Mesodermal cell (in vitro differentiated cells): Measurements from ENCODE around the gene OR10D3.

Experiments used
- H3K27ac ChIP-seq: 2 replicates; pipeline ENCODE4 v1.7.0; 2013; ENCODE audit warnings: mild to moderate bottlenecking, low read depth, low read length, moderate library complexity; ENCODE audit not compliant: severe bottlenecking
- H3K36me3 ChIP-seq: 2 replicates; pipeline ENCODE4 v1.7.1; 2013; ENCODE audit warnings: mild to moderate bottlenecking, low read length, moderate library complexity; ENCODE audit not compliant: control insufficient read depth, insufficient read depth
- H3K4me1 ChIP-seq: one replicate; pipeline ENCODE4 v1.7.1; 2013; ENCODE audit warnings: mild to moderate bottlenecking, low read length; ENCODE audit not compliant: insufficient read depth, control insufficient read depth, poor library complexity, severe bottlenecking
- H3K4me3 ChIP-seq: 2 replicates; pipeline ENCODE4 v1.7.0; 2013; ENCODE audit warnings: low read length, control low read depth, mild to moderate bottlenecking; ENCODE audit not compliant: insufficient read depth, poor library complexity, severe bottlenecking; ENCODE audit errors: extremely low read depth
- H3K9me3 ChIP-seq: 2 replicates; pipeline ENCODE4 v1.7.1; 2013; ENCODE audit warnings: mild to moderate bottlenecking, low read length, moderate library complexity; ENCODE audit not compliant: control insufficient read depth
- WGBS, 2 experiments: methylation state at CpG; one replicate each; pipeline ENCODE4 v1.1.5; 2013; ENCODE audit warnings: missing lambda C conversion rate in 2 of 2; ENCODE audit not compliant: insufficient coverage in 2 of 2; 5-methylcytosine and 5-hydroxymethylcytosine counted together

Gene OR10D3

DNA sequence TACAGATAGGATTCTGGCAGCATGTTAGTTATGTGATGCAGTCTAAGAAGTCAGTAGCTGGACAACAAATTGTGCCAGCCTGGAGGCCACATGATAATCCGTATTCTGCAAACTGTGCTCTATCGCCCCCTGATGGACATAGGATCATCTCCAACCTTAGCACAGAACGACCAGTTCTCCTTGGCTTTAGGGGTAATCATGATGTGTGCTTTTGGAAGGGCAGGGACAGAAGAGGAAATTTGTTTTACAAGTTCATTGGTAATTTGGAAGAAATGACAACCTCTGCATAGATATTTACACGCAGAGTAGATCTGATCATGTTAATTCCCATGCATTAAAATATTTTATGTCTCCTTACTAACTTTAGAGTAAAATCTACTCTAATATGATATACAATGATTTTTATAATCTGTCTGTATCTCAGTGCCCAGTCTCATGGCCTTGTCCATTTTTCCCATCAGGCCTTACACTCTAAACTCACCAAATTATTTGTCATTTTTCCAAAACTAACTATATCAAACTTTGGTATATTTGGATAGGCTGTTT, 12.1 kb downstream of the OR10D3 start:
- H3K36me3 ChIP-seq = no peaks in the 10 kb centered on the region
- peaks cover 7% of the 10 kb centered on the region for H3K4me1 ChIP-seq
- no peak overlapping the region for H3K27ac ChIP-seq
- WGBS, 2 experiments = 33 to 38% methylated on average over 1 to 3 of the region's 4 CpGs
- no peak overlapping the region for H3K4me3 ChIP-seq
- H3K9me3 ChIP-seq = no peaks in the 10 kb centered on the region

DNA sequence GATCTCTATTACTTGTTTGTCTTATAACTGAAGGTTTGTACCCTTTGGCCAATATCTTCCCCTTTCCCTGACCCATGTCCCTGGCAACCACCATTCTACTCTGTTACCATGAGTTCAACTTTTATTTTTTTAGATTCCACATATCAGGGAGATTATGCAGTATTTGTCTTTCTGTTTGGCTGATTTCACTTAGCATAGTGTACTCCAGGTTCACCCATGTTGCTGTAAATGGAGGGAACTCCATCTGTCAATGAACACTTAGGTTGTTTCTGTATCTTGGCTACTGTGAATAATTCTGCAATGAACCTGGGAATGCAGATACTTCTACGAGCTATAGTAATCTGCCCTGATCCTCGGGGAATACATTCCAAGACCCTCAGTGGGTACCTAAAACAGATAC, 14.9 kb downstream of the OR10D3 start:
- Histone ChIP-seq H3K9me3 (no peaks in the 10 kb centered on the region), H3K27ac (no peak overlapping the region), H3K4me1 (no peaks in the 10 kb centered on the region), H3K4me3 (no peak overlapping the region), H3K36me3 (no peaks in the 10 kb centered on the region)
- WGBS, 2 experiments = 100% methylated on average over 2 of the region's 2 CpGs; no CpG with 5 or more reads in 1 of the 2 experiments

DNA sequence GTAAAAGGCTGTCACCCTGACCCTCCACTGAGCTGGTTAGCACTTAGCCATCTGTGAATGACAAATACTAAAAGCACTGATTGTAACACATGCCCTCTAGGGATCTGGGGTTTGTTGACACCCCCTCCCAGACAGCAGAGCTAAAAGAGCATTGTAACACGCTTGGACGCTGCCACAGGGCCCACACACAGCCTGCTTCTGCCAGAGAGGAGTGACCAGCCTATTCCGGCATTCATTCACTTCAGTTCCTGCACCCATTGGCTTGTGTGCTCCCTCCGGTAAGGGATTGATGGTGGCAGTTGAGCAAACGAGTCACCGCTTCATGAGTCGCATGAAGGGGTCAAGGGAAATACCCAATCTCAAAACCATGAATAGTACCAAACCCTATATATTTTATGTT, 15.8 kb downstream of the OR10D3 start:
- Histone ChIP-seq H3K27ac (no peak overlapping the region), H3K4me3 (no peak overlapping the region), H3K4me1 (no peaks in the 10 kb centered on the region), H3K36me3 (no peaks in the 10 kb centered on the region), H3K9me3 (no peaks in the 10 kb centered on the region)
- WGBS, 2 experiments = 86 to 89% methylated on average over 2 to 3 of the region's 7 CpGs

DNA sequence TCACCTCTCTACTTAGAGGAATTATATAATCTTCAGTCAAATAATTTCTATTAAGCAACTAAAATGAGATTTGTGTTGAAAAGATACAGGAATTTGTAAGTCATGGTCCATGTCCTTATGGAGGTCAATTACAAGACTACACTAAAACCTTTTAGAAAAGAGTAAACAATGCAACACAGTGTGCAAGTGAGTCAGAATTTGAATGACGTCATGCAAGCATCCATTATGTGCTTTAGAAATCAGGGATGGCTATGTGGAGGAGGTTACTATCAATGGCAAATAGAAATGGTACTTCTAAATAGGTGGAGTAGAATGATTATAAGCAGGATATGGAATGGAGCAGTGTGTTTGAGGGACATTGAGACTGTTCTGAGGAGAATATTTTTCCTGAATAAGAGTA, 16.6 kb downstream of the OR10D3 start:
- Histone ChIP-seq H3K27ac (no peak overlapping the region), H3K4me1 (no peaks in the 10 kb centered on the region), H3K9me3 (no peaks in the 10 kb centered on the region), H3K36me3 (no peaks in the 10 kb centered on the region), H3K4me3 (no peak overlapping the region)
- WGBS, 2 experiments = 60 to 100% methylated on average over 1 of the region's 1 CpG

DNA sequence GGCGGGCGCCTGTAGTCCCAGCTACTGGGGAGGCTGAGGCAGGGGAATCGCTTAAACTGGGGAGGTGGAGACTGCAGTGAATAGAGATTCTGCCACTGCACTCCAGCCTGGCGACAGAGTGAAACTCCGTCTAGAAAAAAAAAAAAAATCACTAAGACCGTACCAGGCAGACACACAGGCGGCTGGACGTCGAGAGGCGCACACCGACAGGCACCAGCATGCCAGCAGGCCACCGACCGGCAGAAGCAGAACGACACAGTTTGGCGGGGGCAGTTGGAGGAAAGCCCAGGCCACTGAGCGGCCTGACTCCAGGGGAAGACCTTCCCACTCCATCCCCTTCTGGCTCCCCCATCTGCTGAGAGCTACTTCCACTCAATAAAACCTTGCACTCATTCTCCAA, 17.5 kb downstream of the OR10D3 start:
- no peak overlapping the region for H3K27ac ChIP-seq

DNA sequence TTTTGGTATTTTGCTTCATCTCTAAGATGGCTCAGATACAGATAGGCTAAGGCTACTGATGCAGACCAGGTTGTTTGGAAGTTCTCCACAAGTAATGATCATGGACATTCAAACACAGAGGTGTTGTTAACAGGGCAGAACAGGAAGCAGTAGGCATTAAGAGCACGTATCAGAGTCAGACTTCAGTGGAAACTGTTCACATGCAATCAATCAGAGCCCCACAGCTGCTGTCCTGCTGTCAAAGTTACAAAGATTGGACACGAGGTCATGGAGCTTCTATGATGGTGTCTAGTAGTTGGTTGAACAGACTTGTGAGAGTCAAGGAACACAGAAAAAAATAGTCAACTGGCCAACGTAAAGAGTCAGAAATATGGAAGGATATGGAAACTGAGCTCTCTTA, 19.8 kb downstream of the OR10D3 start:
- H3K27ac ChIP-seq = no peak overlapping the region
- H3K4me3 ChIP-seq = no peak overlapping the region
- no peaks in the 10 kb centered on the region for H3K36me3 ChIP-seq
- H3K9me3 ChIP-seq = no peaks in the 10 kb centered on the region
- H3K4me1 ChIP-seq = no peaks in the 10 kb centered on the region
- 75 to 83% methylated on average over 3 of the region's 3 CpGs for WGBS, 2 experiments

More for the DNA sequence above, 17.5 kb downstream of the OR10D3 start:
- Histone ChIP-seq H3K36me3 (no peaks in the 10 kb centered on the region), H3K4me3 (no peak overlapping the region), H3K4me1 (no peaks in the 10 kb centered on the region), H3K9me3 (no peaks in the 10 kb centered on the region)
- 94 to 100% methylated on average over 5 to 12 of the region's 16 CpGs for WGBS, 2 experiments

DNA sequence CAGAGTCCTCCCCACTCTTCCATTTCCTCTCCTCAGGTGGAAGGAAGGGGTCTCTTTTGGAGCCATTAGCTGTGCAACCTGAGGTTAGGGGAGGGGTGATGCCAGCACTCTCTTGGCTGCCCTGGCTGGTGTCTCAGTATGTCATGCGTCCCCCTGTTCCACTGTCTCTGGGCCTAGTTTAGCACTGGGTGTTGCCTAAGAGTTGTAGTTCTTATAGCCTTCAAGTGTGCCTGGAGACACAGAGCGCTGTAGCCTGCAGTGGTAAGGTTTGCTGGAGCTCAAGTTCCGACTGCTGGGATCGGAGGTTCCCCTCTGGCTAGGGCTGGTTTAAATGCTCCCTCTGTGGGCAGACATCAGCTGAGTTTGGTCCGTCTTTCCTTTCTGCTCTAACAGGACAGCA, 20.9 kb downstream of the OR10D3 start:
- 94 to 96% methylated on average over 4 to 5 of the region's 5 CpGs for WGBS, 2 experiments
- Histone ChIP-seq H3K36me3 (no peaks in the 10 kb centered on the region), H3K27ac (no peak overlapping the region), H3K4me1 (no peaks in the 10 kb centered on the region), H3K4me3 (no peak overlapping the region), H3K9me3 (no peaks in the 10 kb centered on the region)

DNA sequence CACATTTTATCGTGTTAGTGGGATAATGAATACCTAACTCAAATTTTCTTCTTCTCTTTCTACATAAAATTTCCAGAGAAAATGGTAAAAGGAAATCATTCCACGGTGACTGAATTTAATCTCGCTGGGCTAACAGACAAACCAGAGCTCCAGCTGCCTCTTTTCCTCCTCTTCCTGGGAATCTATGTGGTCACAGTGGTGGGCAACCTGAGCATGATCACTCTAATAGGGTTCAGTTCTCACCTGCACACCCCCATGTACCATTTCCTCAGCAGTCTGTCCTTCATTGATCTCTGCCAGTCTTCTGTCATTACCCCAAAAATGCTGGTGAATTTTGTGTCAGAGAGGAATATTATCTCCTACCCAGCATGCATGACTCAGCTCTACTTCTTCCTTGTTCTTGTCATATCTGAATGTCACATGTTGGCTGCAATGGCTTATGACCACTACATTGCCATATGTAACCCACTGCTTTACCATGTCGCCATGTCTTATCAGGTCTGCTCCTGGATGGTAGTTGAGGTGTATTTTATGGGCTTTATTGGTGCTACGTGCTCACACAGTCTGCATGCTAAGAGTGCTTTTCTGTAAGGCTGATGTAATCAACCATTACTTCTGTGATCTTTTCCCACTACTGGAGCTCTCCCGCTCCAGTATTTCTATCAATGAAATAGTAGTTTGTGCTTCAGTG, 24.1 kb downstream of the OR10D3 start:
- Histone ChIP-seq H3K9me3 (no peaks in the 10 kb centered on the region), H3K36me3 (no peaks in the 10 kb centered on the region), H3K4me3 (no peak overlapping the region), H3K27ac (no peak overlapping the region), H3K4me1 (no peaks in the 10 kb centered on the region)
- 86 to 100% methylated on average over 1 to 2 of the region's 6 CpGs for WGBS, 2 experiments

DNA sequence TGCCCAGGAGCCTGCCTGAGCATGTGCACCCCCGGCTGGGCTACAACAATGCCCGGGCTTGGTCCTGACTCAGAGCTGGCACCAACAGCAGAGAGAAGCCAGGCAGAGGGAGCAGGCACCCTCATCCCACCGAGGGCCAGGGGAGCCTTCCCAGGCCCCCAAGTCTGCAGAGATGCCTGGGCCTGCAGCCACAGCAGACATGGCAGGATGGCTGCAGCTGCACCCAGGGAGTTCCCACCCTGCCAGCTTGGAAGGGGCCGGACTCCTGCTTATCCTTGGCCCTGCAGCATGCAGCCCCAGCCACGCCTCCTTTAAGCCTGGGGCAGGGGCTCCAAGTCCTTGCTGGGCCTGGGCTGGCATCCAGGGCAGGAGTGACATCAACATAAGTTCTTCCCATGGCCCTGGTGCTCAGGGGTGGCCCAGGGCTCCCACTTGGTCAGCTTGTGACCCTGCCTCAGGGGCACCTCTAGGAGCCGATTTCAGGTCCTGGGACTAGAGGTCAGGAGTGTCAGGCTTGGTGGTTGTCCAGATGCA, 26.7 kb downstream of the OR10D3 start:
- no peak overlapping the region for H3K4me3 ChIP-seq
- H3K36me3 ChIP-seq = no peaks in the 10 kb centered on the region
- WGBS, 2 experiments = 96% methylated on average over 4 to 5 of the region's 6 CpGs
- H3K4me1 ChIP-seq = no peaks in the 10 kb centered on the region
- no peaks in the 10 kb centered on the region for H3K9me3 ChIP-seq
- no peak overlapping the region for H3K27ac ChIP-seq

DNA sequence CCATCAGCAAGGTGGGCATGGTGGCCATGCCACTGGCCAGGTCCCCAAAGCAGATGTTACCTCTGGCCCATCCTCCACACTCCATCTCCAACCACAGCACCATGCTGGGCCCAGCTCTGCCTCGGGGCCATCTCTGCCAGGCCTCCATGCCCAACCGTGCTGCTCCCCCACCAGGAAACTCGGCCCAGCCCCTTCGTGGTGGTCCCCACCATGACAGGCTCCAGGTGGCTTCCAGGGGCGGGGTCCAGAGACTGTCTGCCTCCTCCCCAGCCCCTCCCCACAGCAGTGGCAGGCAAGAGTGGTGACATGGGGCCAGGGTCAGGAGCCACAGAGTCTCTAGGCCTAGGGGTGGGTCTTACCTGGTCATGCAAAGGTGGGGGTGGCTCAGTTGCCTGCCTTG, 27.3 kb downstream of the OR10D3 start:
- Histone ChIP-seq H3K4me3 (no peak overlapping the region), H3K4me1 (no peaks in the 10 kb centered on the region), H3K36me3 (no peaks in the 10 kb centered on the region), H3K27ac (no peak overlapping the region), H3K9me3 (no peaks in the 10 kb centered on the region)
- 89 to 95% methylated on average over 3 to 4 of the region's 5 CpGs for WGBS, 2 experiments

DNA sequence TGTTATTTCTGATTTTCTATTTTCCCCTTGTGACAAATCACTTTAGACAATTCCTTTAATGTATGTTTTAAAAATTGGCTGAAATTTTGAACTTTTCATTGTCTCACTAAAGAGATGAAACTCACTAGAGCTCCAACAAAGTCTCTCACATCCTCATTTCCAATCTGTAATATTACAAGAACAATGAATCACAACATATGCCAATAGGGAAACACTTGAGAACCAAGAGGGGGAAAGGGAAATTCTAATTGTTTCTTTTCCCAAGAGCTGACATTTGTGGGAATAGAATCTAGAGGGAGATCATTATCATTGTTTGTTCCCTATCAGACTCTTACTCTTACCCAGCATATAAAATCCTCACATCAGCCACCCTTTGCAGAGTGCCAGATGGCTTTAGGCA, 28.2 kb downstream of the OR10D3 start:
- Histone ChIP-seq H3K4me3 (no peak overlapping the region), H3K9me3 (no peaks in the 10 kb centered on the region), H3K4me1 (no peaks in the 10 kb centered on the region), H3K27ac (no peak overlapping the region), H3K36me3 (no peaks in the 10 kb centered on the region)
